ENCODE data around the gene AUTS2. TPM values are rescaled to one million over a fixed set of nuclear protein-coding genes. Genes with fewer than 3 reads are reported as not detected.
"Not testable (repeated sequence)": the region's sequence is repeated elsewhere in the genome, so short reads cannot be mapped to it uniquely, and the experiment has no call there.

AUTS2 gene
- total RNA-seq, 3 donors from 2014 or later = 31.2 to 67.6 (median 36.5) TPM

- no peak for DNase-seq
- intact Hi-C loops (cut with DNase I, micrococcal nuclease) = no loop called here
- no peak for TF ChIP-seq CTCF (IDR thresholded peaks at IDR 0.05)
Observed at GRCh38 chr7:70267381-70268120, 669.3 kb downstream of the AUTS2 start.

DNA sequence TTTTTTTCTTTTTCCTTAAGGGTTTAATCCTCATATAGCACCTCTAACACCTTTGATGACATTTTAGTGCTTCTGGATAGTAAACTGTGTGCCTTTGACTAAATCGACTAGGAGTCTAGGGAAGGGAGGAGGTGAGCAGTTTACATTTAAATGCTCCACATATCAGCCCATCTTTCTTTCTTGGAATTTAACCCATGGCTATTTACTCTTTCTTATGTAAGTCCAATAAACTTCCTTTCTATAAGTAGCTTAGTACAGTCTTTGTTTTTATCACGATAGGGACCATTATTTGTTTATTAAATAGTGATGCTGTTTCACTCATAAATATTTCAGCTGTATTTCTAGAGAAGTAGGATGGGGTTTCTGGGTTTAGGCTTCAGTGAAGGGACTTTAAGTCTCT, 669.9 kb downstream of the AUTS2 start:
- DNase-seq (no peak), ATAC-seq (no peak)
- intact Hi-C loops (cut with DNase I, micrococcal nuclease) = no loop called here
- TF ChIP-seq CTCF (IDR thresholded peaks at IDR 0.05) = no peak
- Histone ChIP-seq H3K36me3 (ENCODE audit: low read depth) (no peaks in the 10 kb centered on the region), H3K4me1 (ENCODE audit: low read depth) (no peaks in the 10 kb centered on the region), H3K9me3 (no peaks in the 10 kb centered on the region), H3K4me3 (no peak overlapping the region)

More at GRCh38 chr7:70267381-70268120, 669.3 kb downstream of the AUTS2 start:
- Histone ChIP-seq H3K4me3 (no peak overlapping the region), H3K36me3 (ENCODE audit: low read depth) (no peaks in the 10 kb centered on the region), H3K9me3 (no peaks in the 10 kb centered on the region), H3K4me1 (ENCODE audit: low read depth) (no peaks in the 10 kb centered on the region)
- ATAC-seq = no peak

GRCh38 chr7:70270149-70270548, 671.9 kb downstream of the AUTS2 start:
- no peak overlapping the region for H3K4me3 ChIP-seq
- no peaks in the 10 kb centered on the region for H3K9me3 ChIP-seq
- no peak for TF ChIP-seq CTCF (IDR thresholded peaks at IDR 0.05)
- ATAC-seq (no peak), DNase-seq (no peak)
- H3K4me1 ChIP-seq (ENCODE audit: low read depth) = no peaks in the 10 kb centered on the region
- H3K36me3 ChIP-seq (ENCODE audit: low read depth) = no peaks in the 10 kb centered on the region
- intact Hi-C loops (cut with DNase I, micrococcal nuclease) = no loop called here

DNA sequence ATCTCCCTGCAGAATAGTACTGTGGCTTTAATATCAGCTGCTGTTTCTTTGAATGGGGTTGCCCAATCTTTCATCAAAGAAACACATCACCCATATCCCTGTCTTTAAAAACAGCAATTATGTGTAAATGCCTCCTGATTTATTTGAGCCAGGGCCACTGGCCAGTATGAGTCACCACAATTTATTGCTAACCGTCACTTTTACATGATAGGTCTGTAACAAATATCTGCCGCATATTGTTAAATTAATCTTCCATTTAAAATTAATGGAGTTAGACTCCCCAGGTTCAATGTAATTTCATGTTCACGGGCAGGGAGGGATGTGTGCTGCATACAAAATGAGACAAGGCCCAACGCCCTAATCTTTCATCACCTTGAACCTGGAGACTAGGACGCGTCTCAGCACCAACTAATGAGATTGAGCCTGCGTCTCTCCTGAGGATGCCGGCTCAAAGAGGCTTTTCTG, 673.4 kb downstream of the AUTS2 start:
- intact Hi-C loops (cut with DNase I, micrococcal nuclease) = no loop called here
- H3K36me3 ChIP-seq (ENCODE audit: low read depth) = no peaks in the 10 kb centered on the region
- DNase-seq (no peak), ATAC-seq (no peak)
- no peak overlapping the region for H3K4me3 ChIP-seq
- TF ChIP-seq CTCF (IDR thresholded peaks at IDR 0.05) = no peak
- no peaks in the 10 kb centered on the region for H3K9me3 ChIP-seq
- no peaks in the 10 kb centered on the region for H3K4me1 ChIP-seq (ENCODE audit: low read depth)

DNA sequence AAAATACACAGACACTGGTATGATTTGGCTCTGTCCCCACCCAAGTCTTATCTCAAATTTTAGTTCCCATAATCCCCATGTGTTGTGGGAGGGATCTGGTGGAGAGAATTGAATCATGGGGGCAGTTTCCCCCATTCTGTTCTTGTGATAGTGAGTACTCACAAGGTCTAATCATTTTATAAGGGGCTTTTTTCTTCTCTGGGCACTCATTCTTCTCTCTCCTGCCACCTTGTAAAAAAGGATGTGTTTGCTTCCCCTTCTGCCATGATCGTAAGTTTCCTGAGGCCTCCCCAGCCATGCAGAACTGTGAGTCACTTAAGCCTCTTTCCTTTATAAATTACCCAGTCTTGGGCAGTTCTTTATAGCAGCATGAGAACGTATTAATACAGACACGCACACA, 677.3 kb downstream of the AUTS2 start:
- H3K36me3 ChIP-seq (ENCODE audit: low read depth); H3K4me3 ChIP-seq; DNase-seq; intact Hi-C loops (cut with DNase I, micrococcal nuclease); H3K9me3 ChIP-seq; ATAC-seq; H3K4me1 ChIP-seq (ENCODE audit: low read depth): not testable (repeated sequence)

- ATAC-seq = no peak
- Histone ChIP-seq H3K4me3 (no peak overlapping the region), H3K36me3 (ENCODE audit: low read depth) (no peaks in the 10 kb centered on the region), H3K4me1 (ENCODE audit: low read depth) (no peaks in the 10 kb centered on the region), H3K9me3 (no peaks in the 10 kb centered on the region)
- no peak for DNase-seq
- no peak for TF ChIP-seq CTCF (IDR thresholded peaks at IDR 0.05)
- intact Hi-C loops (cut with DNase I, micrococcal nuclease) = no loop called here
Observed at GRCh38 chr7:70285187-70285586, 686.9 kb downstream of the AUTS2 start.
